ENCODE data around the gene ABRACL.

DNA sequence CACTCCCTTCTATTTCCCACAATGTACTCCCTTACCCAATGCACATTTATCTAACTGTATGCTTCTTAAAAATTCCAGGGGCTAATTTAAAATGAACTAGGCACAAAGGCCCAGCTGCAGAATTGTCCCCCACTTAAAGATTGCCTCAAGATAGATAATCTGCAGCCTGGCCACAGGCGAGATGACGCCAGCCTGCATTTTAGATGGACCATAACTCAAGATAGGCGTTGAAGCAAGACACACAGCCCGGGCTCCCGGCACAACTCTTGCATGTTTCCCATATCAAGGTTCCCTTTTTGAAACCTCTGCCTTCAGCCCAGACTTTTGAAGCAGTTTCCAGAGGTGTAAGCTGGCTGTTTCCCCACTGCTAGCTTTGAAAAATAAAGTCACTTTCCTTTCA lies 37.3 kb upstream of the ABRACL start:
- TF ChIP-seq, protein P1, sequence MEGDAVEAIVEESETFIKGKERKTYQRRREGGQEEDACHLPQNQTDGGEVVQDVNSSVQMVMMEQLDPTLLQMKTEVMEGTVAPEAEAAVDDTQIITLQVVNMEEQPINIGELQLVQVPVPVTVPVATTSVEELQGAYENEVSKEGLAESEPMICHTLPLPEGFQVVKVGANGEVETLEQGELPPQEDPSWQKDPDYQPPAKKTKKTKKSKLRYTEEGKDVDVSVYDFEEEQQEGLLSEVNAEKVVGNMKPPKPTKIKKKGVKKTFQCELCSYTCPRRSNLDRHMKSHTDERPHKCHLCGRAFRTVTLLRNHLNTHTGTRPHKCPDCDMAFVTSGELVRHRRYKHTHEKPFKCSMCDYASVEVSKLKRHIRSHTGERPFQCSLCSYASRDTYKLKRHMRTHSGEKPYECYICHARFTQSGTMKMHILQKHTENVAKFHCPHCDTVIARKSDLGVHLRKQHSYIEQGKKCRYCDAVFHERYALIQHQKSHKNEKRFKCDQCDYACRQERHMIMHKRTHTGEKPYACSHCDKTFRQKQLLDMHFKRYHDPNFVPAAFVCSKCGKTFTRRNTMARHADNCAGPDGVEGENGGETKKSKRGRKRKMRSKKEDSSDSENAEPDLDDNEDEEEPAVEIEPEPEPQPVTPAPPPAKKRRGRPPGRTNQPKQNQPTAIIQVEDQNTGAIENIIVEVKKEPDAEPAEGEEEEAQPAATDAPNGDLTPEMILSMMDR (IDR thresholded peaks at IDR 0.05; ENCODE audit: extremely low read depth in 1 of 2, insufficient read depth in 1 of 2, low read depth in 1 of 2, low read length in 2 of 2), result no peak
- TF ChIP-seq JUN (IDR thresholded peaks at IDR 0.05; ENCODE audit: borderline replicate concordance, insufficient read depth, insufficient read length, low read depth) (no peak), POLR2AphosphoS5 (IDR thresholded peaks at IDR 0.05; ENCODE audit: insufficient read depth, low read depth, low read length) (no peak), EZH2 (IDR thresholded peaks at IDR 0.05; ENCODE audit: borderline replicate concordance, low read depth, low read length, severe bottlenecking) (no peak), POLR2A (IDR thresholded peaks at IDR 0.05; ENCODE audit: low read depth, low read length) (no peak), MYC (IDR thresholded peaks at IDR 0.05; ENCODE audit: low read depth, low read length) (no peak), GATA2 (IDR thresholded peaks at IDR 0.05; ENCODE audit: insufficient read depth, insufficient read length, low read depth, low read length) (no peak), FOS (IDR thresholded peaks at IDR 0.05; ENCODE audit: borderline replicate concordance, insufficient read depth, low read length) (no peak)
- TF ChIP-seq, protein P2, sequence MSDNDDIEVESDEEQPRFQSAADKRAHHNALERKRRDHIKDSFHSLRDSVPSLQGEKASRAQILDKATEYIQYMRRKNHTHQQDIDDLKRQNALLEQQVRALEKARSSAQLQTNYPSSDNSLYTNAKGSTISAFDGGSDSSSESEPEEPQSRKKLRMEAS (IDR thresholded peaks at IDR 0.05; ENCODE audit: insufficient read depth, insufficient read length), result no peak
